Thyroid gland (tissue), 4 donors: Measurements from ENCODE around the gene RILPL1.

Source experiments
- CTCF ChIP-seq, 6 experiments: fragments of 200-600 bp in 3 of 6; fragments of 450-650 bp in 3 of 6; sonication (generic) in 3 of 6; IDR thresholded peaks; one replicate each; pipeline ENCODE4 v1.5.1; 2016 to 2019; ENCODE audit warnings: antibody characterized with exemption in 6 of 6, mild to moderate bottlenecking in 2 of 6, inconsistent platforms in 1 of 6, moderate library complexity in 1 of 6
- POLR2A ChIP-seq, 2 donors: fragments of 450-650 bp; IDR thresholded peaks; one replicate each; pipeline ENCODE4 v1.6.1; 2017; ENCODE audit warnings: antibody characterized with exemption in 2 of 2, mild to moderate bottlenecking in 2 of 2, moderate library complexity in 1 of 2

- no peak for TF ChIP-seq CTCF (IDR thresholded peaks at IDR 0.05)
- TF ChIP-seq POLR2A (IDR thresholded peaks at IDR 0.05) = no peak
Observed at GRCh38 chr12:123572391-123572790, 38.9 kb upstream of the RILPL1 start.
